ENCODE results near the gene DESI2.

DNA sequence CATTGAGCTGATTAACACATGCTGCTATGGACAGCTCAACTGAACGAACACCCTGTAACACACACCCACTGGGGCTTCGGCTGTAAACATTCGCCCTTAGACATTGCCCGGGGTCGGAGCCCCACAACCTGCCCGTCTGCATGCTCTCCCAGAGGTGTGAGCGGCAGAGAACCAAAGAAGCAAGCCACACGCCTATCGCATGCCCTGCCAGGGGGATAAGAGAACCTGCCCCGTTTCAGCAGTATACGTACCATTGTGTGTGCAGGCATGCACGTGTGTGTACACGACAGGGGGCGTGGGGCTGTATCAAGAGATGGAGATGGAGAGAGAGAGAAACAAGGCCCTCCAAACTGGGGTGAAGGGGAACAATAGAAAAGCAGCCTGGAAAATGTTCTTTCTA lies 9.9 kb upstream of the DESI2 start:
- TF ChIP-seq, protein P1, sequence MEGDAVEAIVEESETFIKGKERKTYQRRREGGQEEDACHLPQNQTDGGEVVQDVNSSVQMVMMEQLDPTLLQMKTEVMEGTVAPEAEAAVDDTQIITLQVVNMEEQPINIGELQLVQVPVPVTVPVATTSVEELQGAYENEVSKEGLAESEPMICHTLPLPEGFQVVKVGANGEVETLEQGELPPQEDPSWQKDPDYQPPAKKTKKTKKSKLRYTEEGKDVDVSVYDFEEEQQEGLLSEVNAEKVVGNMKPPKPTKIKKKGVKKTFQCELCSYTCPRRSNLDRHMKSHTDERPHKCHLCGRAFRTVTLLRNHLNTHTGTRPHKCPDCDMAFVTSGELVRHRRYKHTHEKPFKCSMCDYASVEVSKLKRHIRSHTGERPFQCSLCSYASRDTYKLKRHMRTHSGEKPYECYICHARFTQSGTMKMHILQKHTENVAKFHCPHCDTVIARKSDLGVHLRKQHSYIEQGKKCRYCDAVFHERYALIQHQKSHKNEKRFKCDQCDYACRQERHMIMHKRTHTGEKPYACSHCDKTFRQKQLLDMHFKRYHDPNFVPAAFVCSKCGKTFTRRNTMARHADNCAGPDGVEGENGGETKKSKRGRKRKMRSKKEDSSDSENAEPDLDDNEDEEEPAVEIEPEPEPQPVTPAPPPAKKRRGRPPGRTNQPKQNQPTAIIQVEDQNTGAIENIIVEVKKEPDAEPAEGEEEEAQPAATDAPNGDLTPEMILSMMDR (IDR thresholded peaks at IDR 0.05) = no peak
- TF ChIP-seq POLR2A (IDR thresholded peaks at IDR 0.05) = no peak

All from gastroesophageal sphincter (tissue), 3 donors.